Upper lobe of left lung (tissue), 6 donors: ENCODE measurements around the gene CACNA1A. TPM values are rescaled to one million over a fixed set of nuclear protein-coding genes. Genes with fewer than 3 reads are reported as not detected.

ENCODE experiments used
- ATAC-seq, 2 donors: fragments of 200-7000 bp; cut with Tn5 transposase; one replicate each; pipeline ENCODE4 v1.9.1; 2022; ENCODE audit warnings: mild to moderate bottlenecking in 2 of 2, moderate library complexity in 2 of 2; ENCODE audit not compliant: low FRiP score in 2 of 2
- DNase-seq, 2 donors: peaks; one replicate each; pipeline ENCODE4 v3.0.0-alpha.2; 2019 to 2020
- H3K27ac ChIP-seq, 4 donors: fragments of 200-600 bp; sonication (generic); one replicate each; pipeline ENCODE4 v1.5.1; 2016 to 2019
- H3K27me3 ChIP-seq, 4 donors: fragments of 200-600 bp; sonication (generic); one replicate each; pipeline ENCODE4 v1.5.1; 2017 to 2019
- H3K36me3 ChIP-seq, 4 donors: fragments of 200-600 bp; sonication (generic); one replicate each; pipeline ENCODE4 v1.5.1; 2016 to 2019
- H3K4me1 ChIP-seq, 4 donors: fragments of 200-600 bp; sonication (generic); one replicate each; pipeline ENCODE4 v1.5.1; 2018 to 2019
- H3K4me3 ChIP-seq, 4 donors: fragments of 200-600 bp; sonication (generic); one replicate each; pipeline ENCODE4 v1.5.1; 2017 to 2019; ENCODE audit warnings: mild to moderate bottlenecking in 2 of 4, moderate library complexity in 1 of 4
- H3K9me3 ChIP-seq, 4 donors: fragments of 200-600 bp; sonication (generic); one replicate each; pipeline ENCODE4 v1.5.1; 2018 to 2019
- CTCF ChIP-seq, 6 experiments: fragments of 450-650 bp in 4 of 6; fragments of 200-600 bp in 2 of 6; sonication (generic) in 2 of 6; IDR thresholded peaks; one replicate each; pipeline ENCODE4 v1.5.1; 2016 to 2019; ENCODE audit warnings: antibody characterized with exemption in 6 of 6
- EP300 ChIP-seq, 4 donors: sonication (generic); formaldehyde crosslinking; IDR thresholded peaks; one replicate each; pipeline ENCODE4 v1.5.1; 2017; ENCODE audit warnings: antibody characterized with exemption in 4 of 4, control low read depth in 2 of 4
- POLR2A ChIP-seq, 4 donors: fragments of 450-650 bp; IDR thresholded peaks; one replicate each; pipeline ENCODE4 v1.5.1; 2016 to 2017; ENCODE audit warnings: antibody characterized with exemption in 4 of 4, mild to moderate bottlenecking in 2 of 4
- POLR2AphosphoS5 ChIP-seq, 2 donors: sonication (generic); formaldehyde crosslinking; IDR thresholded peaks; one replicate each; pipeline ENCODE4 v1.5.1; 2017; ENCODE audit warnings: antibody characterized with exemption in 2 of 2
- WGBS, 2 donors: methylation state at CpG; one replicate each; pipeline ENCODE4 v1.1.5; 2017 to 2018; 5-methylcytosine and 5-hydroxymethylcytosine counted together
- total RNA-seq, 6 donors: library from RNA; depleted of rRNA in 4 of 6; stranded (reverse); fragments of >200 nt in 4 of 6; gene quantifications; one replicate each; pipeline versions ENCODE4 v1.1.0 to v1.2.1, GENCODE V29; 2016 to 2021
- donor health status: DM: no; HTN: no; CAD: no; lungs with moderate emphysema.
- donor health status: DM: no; HTN: yes; CAD: no; lungs with severe emphysema.

Gene CACNA1A
- total RNA-seq, 6 donors from 2014 or later, result 0.29 to 0.69 (median 0.67) TPM; not detected in 1

- peak; percentile 39 to 63 for ATAC-seq
- no peaks in the 10 kb centered on the region for H3K27me3 ChIP-seq
- TF ChIP-seq POLR2A (IDR thresholded peaks at IDR 0.05) (no peak), EP300 (IDR thresholded peaks at IDR 0.05) (no peak), CTCF (IDR thresholded peaks at IDR 0.05) (no peak), POLR2AphosphoS5 (IDR thresholded peaks at IDR 0.05) (no peak)
- WGBS, 2 donors, result 37 to 44% methylated on average over 9 to 10 of the region's 10 CpGs
- no peaks in the 10 kb centered on the region for H3K36me3 ChIP-seq
- H3K27ac ChIP-seq, result no peak overlapping the region
- no peaks in the 10 kb centered on the region for H3K9me3 ChIP-seq
- H3K4me3 ChIP-seq, result no peak overlapping the region
- H3K4me1 ChIP-seq, result no peaks in the 10 kb centered on the region
- no peak for DNase-seq
These were observed 64.3 kb downstream of the CACNA1A start for GRCh38 chr19:13441810-13442512.

GRCh38 chr19:13437919-13438618 is 68.2 kb downstream of the CACNA1A start:
- TF ChIP-seq POLR2A (IDR thresholded peaks at IDR 0.05) (no peak), EP300 (IDR thresholded peaks at IDR 0.05) (no peak)
- no peaks in the 10 kb centered on the region for H3K4me1 ChIP-seq
- no peaks in the 10 kb centered on the region for H3K27me3 ChIP-seq
- DNase-seq (no peak), ATAC-seq (no peak)
- no peak overlapping the region for H3K27ac ChIP-seq
- H3K4me3 ChIP-seq, result no peak overlapping the region
- WGBS, 2 donors, result 77 to 83% methylated on average over 6 of the region's 6 CpGs
- H3K9me3 ChIP-seq, result no peaks in the 10 kb centered on the region
- no peaks in the 10 kb centered on the region for H3K36me3 ChIP-seq

- Histone ChIP-seq H3K27ac (no peak overlapping the region), H3K4me3 (no peak overlapping the region), H3K9me3 (no peaks in the 10 kb centered on the region), H3K27me3 (no peaks in the 10 kb centered on the region), H3K4me1 (no peaks in the 10 kb centered on the region), H3K36me3 (no peaks in the 10 kb centered on the region)
- ATAC-seq (no peak), DNase-seq (no peak)
- TF ChIP-seq CTCF (IDR thresholded peaks at IDR 0.05), result no peak
- no peak for TF ChIP-seq POLR2A (IDR thresholded peaks at IDR 0.05)
- TF ChIP-seq EP300 (IDR thresholded peaks at IDR 0.05), result no peak
- TF ChIP-seq POLR2AphosphoS5 (IDR thresholded peaks at IDR 0.05), result no peak
- 39 to 57% methylated on average over 1 of the region's 1 CpG for WGBS, 2 donors
These were observed 69.9 kb downstream of the CACNA1A start for GRCh38 chr19:13436352-13436751.

GRCh38 chr19:13430790-13431582 is 75.3 kb downstream of the CACNA1A start:
- H3K4me1 ChIP-seq, result no peaks in the 10 kb centered on the region
- 76% methylated on average over 5 of the region's 5 CpGs for WGBS, 2 donors
- no peak overlapping the region for H3K27ac ChIP-seq
- no peaks in the 10 kb centered on the region for H3K27me3 ChIP-seq
- TF ChIP-seq CTCF (IDR thresholded peaks at IDR 0.05), result peak; percentile 47 to 59 (median 50)
- no peak for TF ChIP-seq POLR2A (IDR thresholded peaks at IDR 0.05)
- H3K4me3 ChIP-seq, result no peak overlapping the region
- no peaks in the 10 kb centered on the region for H3K36me3 ChIP-seq
- DNase-seq, result peak in 1 of 2 donors; percentile 26
- ATAC-seq, result peak; percentile 42 to 59
- peaks cover 0 to 5% (median 1%) of the 10 kb centered on the region in 4 donors for H3K9me3 ChIP-seq

GRCh38 chr19:13429563-13429962 is 76.7 kb downstream of the CACNA1A start:
- Histone ChIP-seq H3K27ac (no peak overlapping the region), H3K4me1 (no peaks in the 10 kb centered on the region), H3K9me3 (peaks cover 0 to 10% (median 1%) of the 10 kb centered on the region in 4 donors), H3K27me3 (no peaks in the 10 kb centered on the region), H3K4me3 (no peak overlapping the region), H3K36me3 (no peaks in the 10 kb centered on the region)
- 28 to 41% methylated on average over 5 of the region's 5 CpGs for WGBS, 2 donors
- ATAC-seq (no peak), DNase-seq (no peak)
- TF ChIP-seq EP300 (IDR thresholded peaks at IDR 0.05) (no peak), POLR2AphosphoS5 (IDR thresholded peaks at IDR 0.05) (no peak), CTCF (IDR thresholded peaks at IDR 0.05) (no peak), POLR2A (IDR thresholded peaks at IDR 0.05) (no peak)
